HG03196 (cell line): ENCODE data around the gene C19orf25.
"Not testable (repeated sequence)": the region's sequence is repeated elsewhere in the genome, so short reads cannot be mapped to it uniquely, and the experiment has no call there.

Experiments used
- ATAC-seq: cut with Tn5 transposase; IDR thresholded peaks from one replicate; pipeline ENCODE4 v1.9.1; 2021; ENCODE audit not compliant: unreplicated experiment

Gene C19orf25

GRCh38 chr19:1478934-1479707 lies at the start of gene C19orf25:
Gene C19orf25 (minus strand): TSS chr19:1479215. CDS start chr19:1478903, 312 bp downstream.
- ATAC-seq, result peak; percentile 85

GRCh38 chr19:1527650-1528309 lies 48.8 kb upstream of the C19orf25 start:
- ATAC-seq, result no peak

- no peak for ATAC-seq
Observed at GRCh38 chr19:1526979-1527649, 48.1 kb upstream of the C19orf25 start.

- ATAC-seq, result no peak
Observed at GRCh38 chr19:1526066-1526778, 47.2 kb upstream of the C19orf25 start.

GRCh38 chr19:1525343-1525742 lies 46.3 kb upstream of the C19orf25 start:
- ATAC-seq, result no peak

- ATAC-seq, result no peak
Observed at GRCh38 chr19:1524972-1525325, 45.9 kb upstream of the C19orf25 start.

GRCh38 chr19:1524287-1524971 lies 45.4 kb upstream of the C19orf25 start:
- ATAC-seq, result no peak

GRCh38 chr19:1523412-1524286 lies 44.6 kb upstream of the C19orf25 start, which contains the start of gene PLK5:
Gene PLK5 (plus strand): TSS chr19:1524077. CDS start chr19:1526997, 2,920 bp downstream.
- no peak for ATAC-seq

GRCh38 chr19:1522838-1523237 lies 43.8 kb upstream of the C19orf25 start:
- ATAC-seq, result no peak

GRCh38 chr19:1522061-1522460 lies 43.0 kb upstream of the C19orf25 start:
- ATAC-seq, result no peak

- ATAC-seq, result no peak
Observed at GRCh38 chr19:1521636-1522035, 42.6 kb upstream of the C19orf25 start.

- no peak for ATAC-seq
Observed at GRCh38 chr19:1520203-1520780, 41.3 kb upstream of the C19orf25 start.

- not testable (repeated sequence) for ATAC-seq
Observed at GRCh38 chr19:1519802-1520201, 40.8 kb upstream of the C19orf25 start.

- no peak for ATAC-seq
Observed at GRCh38 chr19:1518471-1518870, 39.5 kb upstream of the C19orf25 start.

- ATAC-seq, result no peak
Observed at GRCh38 chr19:1516395-1516753, 37.4 kb upstream of the C19orf25 start.

- ATAC-seq, result no peak
Observed at GRCh38 chr19:1514986-1515721, 36.1 kb upstream of the C19orf25 start.

GRCh38 chr19:1514295-1514661 lies 35.3 kb upstream of the C19orf25 start:
- no peak for ATAC-seq

- no peak for ATAC-seq
Observed at GRCh38 chr19:1513499-1514294, 34.7 kb upstream of the C19orf25 start.
